H1 (cell line): Measurements from ENCODE around the gene ZNF512. TPM values are rescaled to one million over a fixed set of nuclear protein-coding genes. Genes with fewer than 3 reads are reported as not detected.

Source experiments
- CTCF ChIA-PET: fragments of 300-600 bp; sonication (Branson Sonifier 250); formaldehyde crosslinking; loops from one replicate; lab custom pipeline; 2021; ENCODE audit not compliant: partially characterized antibody; lab: Charles Lee
- POLR2A ChIA-PET: fragments of 300-600 bp; sonication (Branson Sonifier 250); formaldehyde crosslinking; loops from one replicate; lab custom pipeline; 2021; ENCODE audit warnings: inconsistent platforms; ENCODE audit not compliant: partially characterized antibody; lab: Charles Lee
- DNase-seq, 2 experiments: peaks; one replicate each; pipeline versions ENCODE4 v3.0.0 to v3.0.0-alpha.2; 2010 to 2022; ENCODE audit warnings: low spot score in 2 of 2, low read depth in 1 of 2, mixed read lengths in 1 of 2
- FAIRE-seq: peaks from 2 replicates; lab custom pipeline; 2011; peaks lifted over from hg19 to GRCh38; lab: Jason Lieb, UNC
- H2AFZ ChIP-seq: 2 replicates; pipeline ENCODE4 v1.8.1; 2012; ENCODE audit warnings: low read length, inconsistent platforms
- H2AK5ac ChIP-seq: 2 replicates; pipeline ENCODE4 v1.6.1; 2013; ENCODE audit warnings: low read depth, low read length
- H2BK120ac ChIP-seq: replicated peaks from 2 replicates; pipeline ENCODE3; 2013; ENCODE audit warnings: low read depth, low read length, inconsistent platforms
- H2BK12ac ChIP-seq: 2 replicates; pipeline ENCODE4 v1.6.1; 2013; ENCODE audit warnings: low read depth, low read length
- H2BK15ac ChIP-seq: 2 replicates; pipeline ENCODE4 v1.6.1; 2013; ENCODE audit warnings: low read length
- H2BK20ac ChIP-seq: 2 replicates; pipeline ENCODE4 v1.6.1; 2013; ENCODE audit warnings: low read length
- H2BK5ac ChIP-seq: 2 replicates; pipeline ENCODE4 v1.6.1; 2013; ENCODE audit warnings: low read depth, low read length
- H3K14ac ChIP-seq: 2 replicates; pipeline ENCODE4 v1.6.1; 2013; ENCODE audit warnings: inconsistent platforms; ENCODE audit not compliant: insufficient read length
- H3K18ac ChIP-seq: 2 replicates; pipeline ENCODE4 v1.6.1; 2013; ENCODE audit warnings: low read length; ENCODE audit errors: extremely low read depth
- H3K23ac ChIP-seq: 2 replicates; pipeline ENCODE4 v1.6.1; 2013; ENCODE audit warnings: inconsistent platforms; ENCODE audit not compliant: insufficient read length
- H3K23me2 ChIP-seq: 2 replicates; pipeline ENCODE4 v1.6.1; 2013; ENCODE audit warnings: low read depth, low read length
- H3K27ac ChIP-seq: 2 replicates; pipeline ENCODE4 v1.6.1; 2011; ENCODE audit warnings: low read depth, low read length, inconsistent platforms
- H3K27me3 ChIP-seq, 4 experiments: replicated peaks in 1 of 4; 1 replicate in 1 of 4; 2 replicates in 3 of 4; pipeline versions ENCODE4 v1.6.1 to v1.8.1; 2011 to 2013; ENCODE audit warnings: low read length in 3 of 4, mild to moderate bottlenecking in 3 of 4, inconsistent platforms in 2 of 4, mixed read lengths in 2 of 4, moderate library complexity in 1 of 4; ENCODE audit not compliant: control insufficient read depth in 3 of 4, insufficient read depth in 3 of 4; ENCODE audit errors: extremely low read depth in 1 of 4
- H3K36me3 ChIP-seq, 4 experiments: 2 replicates each; pipeline versions ENCODE4 v1.6.1 to v1.8.1; 2011 to 2013; ENCODE audit warnings: mild to moderate bottlenecking in 4 of 4, low read length in 3 of 4, moderate library complexity in 2 of 4, control low read depth in 1 of 4, inconsistent platforms in 1 of 4; ENCODE audit not compliant: insufficient read depth in 4 of 4, control insufficient read depth in 2 of 4
- H3K4ac ChIP-seq: replicated peaks from 2 replicates; pipeline ENCODE3; 2013; ENCODE audit warnings: low read length, low read depth, mixed read lengths, inconsistent platforms; ENCODE audit not compliant: insufficient read length
- H3K4me1 ChIP-seq, 4 experiments: replicated peaks in 1 of 4; 1 replicate in 1 of 4; 2 replicates in 3 of 4; pipeline versions ENCODE4 v1.6.1 to v1.8.1; 2011 to 2013; ENCODE audit warnings: low read length in 3 of 4, inconsistent platforms in 2 of 4, mixed read lengths in 1 of 4; ENCODE audit not compliant: insufficient read depth in 4 of 4, control insufficient read depth in 3 of 4
- H3K4me2 ChIP-seq, 2 experiments: 2 replicates each; pipeline versions ENCODE4 v1.6.1 to v1.8.1; 2011 to 2013; ENCODE audit warnings: low read depth in 2 of 2, low read length in 2 of 2, control low read depth in 1 of 2, inconsistent platforms in 1 of 2, mild to moderate bottlenecking in 1 of 2; ENCODE audit not compliant: insufficient read depth in 1 of 2
- H3K4me3 ChIP-seq, 4 experiments: fragments of 200-600, 300-600 bp in 1 of 4; sonication (generic), shearing (Covaris generic), sonication (Bioruptor Twin) in 1 of 4; 2 replicates each; pipeline versions ENCODE4 v1.5.1 to v1.8.1; 2011 to 2016; ENCODE audit warnings: low read length in 4 of 4, low read depth in 3 of 4, control low read depth in 2 of 4, inconsistent platforms in 2 of 4, mild to moderate bottlenecking in 2 of 4, mixed read lengths in 1 of 4, moderate library complexity in 1 of 4; ENCODE audit not compliant: insufficient read depth in 2 of 4; ENCODE audit errors: extremely low read depth in 1 of 4
- H3K56ac ChIP-seq: replicated peaks from 2 replicates; pipeline ENCODE3; 2013; ENCODE audit warnings: low read depth, mild to moderate bottlenecking, mixed read lengths, low read length, inconsistent platforms; ENCODE audit not compliant: insufficient read length
- H3K79me1 ChIP-seq: 2 replicates; pipeline ENCODE4 v1.6.1; 2013; ENCODE audit warnings: low read depth, low read length, control low read depth
- H3K79me2 ChIP-seq, 2 experiments: 2 replicates each; pipeline versions ENCODE4 v1.6.1 to v1.8.1; 2012 to 2013; ENCODE audit warnings: low read length in 2 of 2, mild to moderate bottlenecking in 2 of 2, inconsistent platforms in 1 of 2; ENCODE audit not compliant: insufficient read depth in 2 of 2, control insufficient read depth in 1 of 2
- H3K9ac ChIP-seq, 4 experiments: replicated peaks in 1 of 4; 1 replicate in 1 of 4; 2 replicates in 3 of 4; pipeline versions ENCODE4 v1.6.1 to v1.8.1; 2011 to 2013; ENCODE audit warnings: low read depth in 3 of 4, low read length in 3 of 4, control low read depth in 2 of 4, mild to moderate bottlenecking in 2 of 4, moderate library complexity in 2 of 4, inconsistent platforms in 1 of 4; ENCODE audit errors: extremely low read depth in 1 of 4
- H3K9me3 ChIP-seq, 2 experiments: 2 replicates each; pipeline versions ENCODE4 v1.6.1 to v1.8.1; 2012 to 2013; ENCODE audit warnings: mild to moderate bottlenecking in 2 of 2, moderate library complexity in 2 of 2, control low read depth in 1 of 2, inconsistent platforms in 1 of 2, low read depth in 1 of 2, low read length in 1 of 2, mixed read lengths in 1 of 2; ENCODE audit not compliant: insufficient read depth in 2 of 2
- H4K20me1 ChIP-seq, 2 experiments: replicated peaks in 1 of 2; 2 replicates each; pipeline versions ENCODE3 to v1.8.1; 2011 to 2013; ENCODE audit warnings: inconsistent platforms in 2 of 2, low read length in 2 of 2, mild to moderate bottlenecking in 1 of 2; ENCODE audit not compliant: insufficient read depth in 2 of 2, control insufficient read depth in 1 of 2
- H4K5ac ChIP-seq: 2 replicates; pipeline ENCODE4 v1.6.1; 2013; ENCODE audit warnings: low read length, low read depth, mixed read lengths, inconsistent platforms; ENCODE audit not compliant: insufficient read length
- H4K8ac ChIP-seq: 2 replicates; pipeline ENCODE4 v1.8.0; 2013; ENCODE audit warnings: mild to moderate bottlenecking, moderate library complexity, low read length, inconsistent platforms; ENCODE audit not compliant: insufficient read depth; ENCODE audit errors: extremely low read depth
- H4K91ac ChIP-seq: replicated peaks from 2 replicates; pipeline ENCODE3; 2013; ENCODE audit warnings: low read length, mixed read lengths, inconsistent platforms; ENCODE audit not compliant: insufficient read length
- CTCF ChIP-seq, 3 experiments: IDR thresholded peaks; 1 replicate in 2 of 3; 2 replicates in 1 of 3; pipeline versions ENCODE4 v1.5.1 to v1.6.1; 2011; ENCODE audit warnings: low read length in 3 of 3, mild to moderate bottlenecking in 3 of 3, inconsistent platforms in 2 of 3, low read depth in 1 of 3, moderate library complexity in 1 of 3; ENCODE audit not compliant: insufficient read depth in 1 of 3; ENCODE audit errors: control extremely low read depth in 1 of 3
- EP300 ChIP-seq, 2 experiments: IDR thresholded peaks; 1 replicate in 1 of 2; 2 replicates in 1 of 2; pipeline ENCODE4 v1.6.1; 2011 to 2012; ENCODE audit warnings: low read depth in 2 of 2, low read length in 2 of 2, mild to moderate bottlenecking in 2 of 2, borderline replicate concordance in 1 of 2, inconsistent platforms in 1 of 2, moderate library complexity in 1 of 2
- GABPA ChIP-seq: IDR thresholded peaks from 2 replicates; pipeline ENCODE4 v1.6.1; 2011; ENCODE audit warnings: mild to moderate bottlenecking, low read length, moderate library complexity, borderline replicate concordance; ENCODE audit not compliant: insufficient read depth
- RAD21 ChIP-seq, 2 experiments: IDR thresholded peaks in 1 of 2; conservative IDR thresholded peaks in 1 of 2; 2 replicates each; pipeline ENCODE4 v1.6.1; 2011; ENCODE audit warnings: low read depth in 2 of 2, low read length in 2 of 2, improper control_type of control experiment in 1 of 2, inconsistent platforms in 1 of 2, mild to moderate bottlenecking in 1 of 2, moderate library complexity in 1 of 2
- RFX5 ChIP-seq: IDR thresholded peaks from 2 replicates; pipeline ENCODE4 v1.6.1; 2011; ENCODE audit warnings: low read depth, low read length, improper control_type of control experiment, borderline replicate concordance
- WGBS, 2 experiments: shearing (Covaris generic) in 1 of 2; methylation state at CpG; one replicate each; pipeline versions ENCODE4 v1.1.6 to v1.1.7; 2013 to 2015; ENCODE audit warnings: low lambda C conversion rate in 2 of 2, mixed read lengths in 2 of 2, inconsistent platforms in 1 of 2, low coverage in 1 of 2, missing lambda C conversion rate in 1 of 2; ENCODE audit not compliant: insufficient replicate concordance in 2 of 2, insufficient coverage in 1 of 2, insufficient read length in 1 of 2; ENCODE audit errors: extremely low coverage in 1 of 2, missing lambda C conversion rate in 1 of 2; 5-methylcytosine and 5-hydroxymethylcytosine counted together
- polyA plus RNA-seq, 7 experiments: library from polyadenylated mRNA; depleted of rRNA in 3 of 7; stranded (reverse) in 5 of 7; unstranded in 2 of 7; fragments of >200 nt in 5 of 7; fragments of 200-250 nt in 2 of 7; gene quantifications; 1 replicate in 5 of 7; 2 replicates in 1 of 7; 4 replicates in 1 of 7; pipeline versions ENCODE4 v1.2.1 to v1.2.3, GENCODE V29; 2011 to 2013; ENCODE audit warnings: missing spikeins in 2 of 7, mixed read lengths in 2 of 7
- total RNA-seq: library from RNA; stranded (reverse); fragmentation: NEBNext Ultra II Directional; extraction: Animal tissue kit (Norgen Biotek cat#: 25700); gene quantifications from 2 replicates; pipeline ENCODE4 v1.2.1, GENCODE V29; 2021

Gene ZNF512
- total and polyA plus RNA-seq, 2 of the 8 experiments (the other 6 are each of a cell fraction or from before 2014, with no cell fraction given), result 17.6 to 37.9 TPM

GRCh38 chr2:27621524-27621923 lies 38.7 kb downstream of the ZNF512 start:
- no peak overlapping the region for H2BK120ac ChIP-seq
- H3K27ac ChIP-seq, result no peak overlapping the region
- no peaks in the 10 kb centered on the region for H3K79me2 ChIP-seq
- no peak for DNase-seq
- H3K4me1 ChIP-seq, result no peaks in the 10 kb centered on the region; a peak in 3 of 7 replicates
- H3K9me3 ChIP-seq, result no peaks in the 10 kb centered on the region
- TF ChIP-seq CTCF (IDR thresholded peaks at IDR 0.05; ENCODE audit: control extremely low read depth in 1 of 3, insufficient read depth in 1 of 3, low read depth in 1 of 3, low read length in 3 of 3), result peak in 2 of 3 experiments; percentile 10 to 26; a peak in 1 of 4 replicates
- peak; percentile 30 to 37; a peak in 3 of 4 replicates for TF ChIP-seq RAD21 (IDR thresholded peaks at IDR 0.05 in 1 of 2, conservative IDR thresholded peaks at IDR 0.05 in 1 of 2; ENCODE audit: low read depth in 2 of 2, low read length in 2 of 2)
- no peak for TF ChIP-seq GABPA
- TF ChIP-seq EP300 (IDR thresholded peaks at IDR 0.05; ENCODE audit: borderline replicate concordance in 1 of 2, low read depth in 2 of 2, low read length in 2 of 2), result no peak
- no peak for TF ChIP-seq RFX5
- no peaks in the 10 kb centered on the region for H3K27me3 ChIP-seq
- H3K23ac ChIP-seq, result no peak overlapping the region
- H2AK5ac ChIP-seq, result no peak overlapping the region
- H3K23me2 ChIP-seq, result no peaks in the 10 kb centered on the region
- CTCF ChIA-PET, result interaction anchor here (0.7 to 1.5 kb wide), 6 partner anchors 14 to 318 kb away, joined by 3 to 7 read pairs (median 3); no protein-coding TSS in a partner anchor
- H2BK15ac ChIP-seq, result no peak overlapping the region
- no peak overlapping the region for H3K14ac ChIP-seq
- H2BK12ac ChIP-seq, result no peak overlapping the region
- H3K9ac ChIP-seq, result no peak overlapping the region
- no peak overlapping the region for H3K4ac ChIP-seq
- H3K79me1 ChIP-seq, result no peaks in the 10 kb centered on the region
- no peak overlapping the region for H3K18ac ChIP-seq
- H3K56ac ChIP-seq, result no peak overlapping the region
- no peak overlapping the region for H4K8ac ChIP-seq
- WGBS, 2 experiments, result 93% methylated on average over 1 of the region's 1 CpG; no CpG with 5 or more reads in 1 of the 2 experiments
- H2AFZ ChIP-seq, result no peak overlapping the region
- no peak overlapping the region for H2BK20ac ChIP-seq
- H4K91ac ChIP-seq, result no peak overlapping the region
- no peak overlapping the region for H3K4me3 ChIP-seq
- H4K20me1 ChIP-seq, result no peaks in the 10 kb centered on the region
- H3K4me2 ChIP-seq, result no peak overlapping the region
- no peak overlapping the region for H2BK5ac ChIP-seq
- peaks cover 3 to 58% (median 5%) of the 10 kb centered on the region in 4 experiments; a peak in 7 of 8 replicates for H3K36me3 ChIP-seq
- FAIRE-seq, result no peak
- no peak overlapping the region for H4K5ac ChIP-seq
- POLR2A ChIA-PET, result interaction anchor here (1.1 to 1.3 kb wide), 2 partner anchors 42 to 179 kb away, joined by 3 read pairs; partner anchors contain the start of genes SLC4A1AP and SUPT7L
